Neutrophil (primary cell): ENCODE results near the gene ABI2.

Experiments used
- H3K27ac ChIP-seq: fragments of 200-600 bp; sonication (generic); 2 replicates; pipeline ENCODE4 v1.5.1; 2016; ENCODE audit warnings: mild to moderate bottlenecking, moderate library complexity
- H3K27me3 ChIP-seq: fragments of 200-600 bp; sonication (generic); 2 replicates; pipeline ENCODE4 v1.6.0; 2016; ENCODE audit warnings: mild to moderate bottlenecking
- H3K36me3 ChIP-seq: fragments of 200-600 bp; sonication (generic); 2 replicates; pipeline ENCODE4 v1.5.1; 2017
- H3K4me1 ChIP-seq, 2 experiments: fragments of 200-600 bp in 1 of 2; sonication (generic) in 1 of 2; 1 replicate in 1 of 2; 2 replicates in 1 of 2; pipeline versions ENCODE4 v1.5.1 to v1.6.1; 2013 to 2016; ENCODE audit warnings: low read depth in 1 of 2, low read length in 1 of 2, mild to moderate bottlenecking in 1 of 2, moderate library complexity in 1 of 2; ENCODE audit not compliant: control insufficient read depth in 1 of 2, insufficient read depth in 1 of 2
- H3K4me3 ChIP-seq, 2 experiments: fragments of 200-600 bp in 1 of 2; sonication (generic) in 1 of 2; 1 replicate in 1 of 2; 2 replicates in 1 of 2; pipeline ENCODE4 v1.5.1; 2013 to 2016; ENCODE audit warnings: low read depth in 1 of 2, low read length in 1 of 2, mild to moderate bottlenecking in 1 of 2, moderate library complexity in 1 of 2
- H3K9me3 ChIP-seq: fragments of 200-600 bp; sonication (generic); 2 replicates; pipeline ENCODE4 v1.5.1; 2016
- CTCF ChIP-seq: fragments of 200-600 bp; sonication (generic); IDR thresholded peaks from 2 replicates; pipeline ENCODE4 v1.5.1; 2016; ENCODE audit warnings: antibody characterized with exemption

Gene ABI2

GRCh38 chr2:203444738-203445137, 116.5 kb downstream of the ABI2 start:
- no peaks in the 10 kb centered on the region for H3K36me3 ChIP-seq
- H3K9me3 ChIP-seq = no peaks in the 10 kb centered on the region
- H3K4me1 ChIP-seq = no peaks in the 10 kb centered on the region
- H3K27ac ChIP-seq = no peak overlapping the region
- H3K4me3 ChIP-seq = no peak overlapping the region
- TF ChIP-seq CTCF = no peak
- no peaks in the 10 kb centered on the region for H3K27me3 ChIP-seq

DNA sequence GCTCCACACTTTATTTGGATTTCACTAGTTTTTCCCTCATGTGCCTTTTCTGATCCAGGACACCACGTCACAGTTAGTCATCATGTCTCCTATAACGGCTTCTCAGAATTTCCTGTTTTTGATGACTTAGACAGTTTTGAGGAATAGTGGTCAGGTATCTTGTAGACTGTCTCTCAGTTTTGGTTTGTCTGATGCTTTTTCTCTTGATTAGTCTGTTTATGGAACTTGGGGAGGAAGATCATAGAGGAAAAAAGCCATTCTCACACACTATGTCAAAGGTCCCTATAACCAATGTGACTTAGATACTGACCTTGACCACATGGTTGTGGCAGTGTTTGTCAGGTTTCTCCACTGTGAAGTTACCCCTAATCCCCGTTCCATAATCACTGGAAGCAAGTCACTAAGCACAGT, 117.9 kb downstream of the ABI2 start:
- Histone ChIP-seq H3K27ac (no peak overlapping the region), H3K4me1 (no peaks in the 10 kb centered on the region), H3K27me3 (no peaks in the 10 kb centered on the region)

DNA sequence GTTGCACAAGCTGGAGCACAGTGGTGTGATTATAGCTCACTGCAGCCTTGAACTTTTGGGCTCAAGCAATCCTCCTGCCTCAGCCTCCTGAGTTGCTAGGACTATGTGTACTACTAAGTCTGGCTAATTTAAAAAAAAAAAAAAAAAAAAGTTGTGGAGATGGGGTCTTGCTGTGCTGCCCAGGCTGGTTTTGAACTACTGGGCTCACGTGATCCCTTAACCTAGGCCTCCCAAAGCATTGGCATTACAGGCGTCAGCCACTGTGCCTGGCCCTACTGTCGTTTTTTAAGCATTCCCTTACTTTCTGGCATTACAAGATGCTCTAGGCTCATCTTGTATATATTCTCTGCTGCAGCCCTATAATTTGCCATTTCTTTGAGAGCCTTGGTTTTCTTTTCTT, 118.6 kb downstream of the ABI2 start:
- Histone ChIP-seq H3K27ac (no peak overlapping the region), H3K4me3 (no peak overlapping the region), H3K36me3 (no peaks in the 10 kb centered on the region)

More for the DNA sequence above, 117.9 kb downstream of the ABI2 start:
- Histone ChIP-seq H3K4me3 (no peak overlapping the region), H3K36me3 (no peaks in the 10 kb centered on the region), H3K9me3 (no peaks in the 10 kb centered on the region)
- no peak for TF ChIP-seq CTCF

GRCh38 chr2:203450561-203450960, 122.4 kb downstream of the ABI2 start:
- no peak for TF ChIP-seq CTCF
- Histone ChIP-seq H3K36me3 (no peaks in the 10 kb centered on the region), H3K27me3 (no peaks in the 10 kb centered on the region), H3K9me3 (no peaks in the 10 kb centered on the region), H3K4me1 (peaks cover 6 to 8% of the 10 kb centered on the region in 2 experiments), H3K4me3 (no peak overlapping the region), H3K27ac (no peak overlapping the region)

More for the DNA sequence above, 118.6 kb downstream of the ABI2 start:
- H3K27me3 ChIP-seq = no peaks in the 10 kb centered on the region
- no peak for TF ChIP-seq CTCF
- H3K9me3 ChIP-seq = no peaks in the 10 kb centered on the region
- H3K4me1 ChIP-seq = peaks cover 4% of the 10 kb centered on the region in 2 experiments

DNA sequence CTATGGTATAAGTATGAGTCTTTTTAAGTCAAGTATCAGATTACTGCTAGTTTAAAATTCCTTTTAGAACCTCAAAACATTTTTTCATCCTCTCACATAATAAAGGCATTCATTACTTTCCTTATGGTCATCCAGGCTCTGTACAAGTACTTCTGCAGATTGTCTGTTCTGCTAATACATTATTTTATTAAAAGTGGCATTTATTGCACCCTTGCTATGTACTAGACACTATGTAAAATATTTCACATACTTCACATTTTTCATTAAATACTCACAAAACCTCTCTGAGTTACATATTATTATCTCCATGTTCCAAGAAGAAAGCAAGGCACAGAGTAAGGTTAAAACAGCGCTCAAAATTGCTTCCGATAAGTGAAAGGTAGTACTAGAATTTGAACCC, 122.8 kb downstream of the ABI2 start:
- H3K9me3 ChIP-seq = no peaks in the 10 kb centered on the region
- no peak overlapping the region for H3K27ac ChIP-seq
- H3K4me3 ChIP-seq = no peak overlapping the region
- H3K36me3 ChIP-seq = no peaks in the 10 kb centered on the region
- peaks cover 6 to 8% of the 10 kb centered on the region in 2 experiments for H3K4me1 ChIP-seq
- H3K27me3 ChIP-seq = no peaks in the 10 kb centered on the region
- no peak for TF ChIP-seq CTCF

GRCh38 chr2:203451689-203452088, 123.5 kb downstream of the ABI2 start:
- H3K36me3 ChIP-seq = no peaks in the 10 kb centered on the region
- no peak for TF ChIP-seq CTCF
- H3K9me3 ChIP-seq = no peaks in the 10 kb centered on the region
- no peak overlapping the region for H3K27ac ChIP-seq
- no peaks in the 10 kb centered on the region for H3K27me3 ChIP-seq
- H3K4me3 ChIP-seq = no peak overlapping the region
- H3K4me1 ChIP-seq = peaks cover 6 to 8% of the 10 kb centered on the region in 2 experiments
